ENCODE results near the gene PLEKHM2. TPM values are rescaled to one million over a fixed set of nuclear protein-coding genes. Genes with fewer than 3 reads are reported as not detected.

PLEKHM2 gene
- total RNA-seq, 1 experiment from 2014 or later = 45.9 TPM

GRCh38 chr1:15733218-15733725 is 49.2 kb downstream of the PLEKHM2 start:
- Mint-ChIP-seq H3K9me3 (no peaks in the 10 kb centered on the region), H3K27ac (peak overlapping the region in 1 of 3 experiments; percentile 40; a peak in 1 of 7 replicates), H3K4me3 (no peak overlapping the region), H3K27me3 (ENCODE audit: low read depth) (no peaks in the 10 kb centered on the region), H3K4me1 (peaks cover 5 to 7% of the 10 kb centered on the region in 2 experiments), H3K36me3 (ENCODE audit: insufficient read depth in 1 of 3, low read depth in 3 of 3) (peaks cover 9 to 30% (median 24%) of the 10 kb centered on the region in 3 experiments; a peak in 5 of 7 replicates)
- Histone ChIP-seq H2BK120ac (ENCODE audit: low read depth, low read length, poor library complexity, severe bottlenecking) (no peak overlapping the region), H3K4me1 (ENCODE audit: insufficient read depth, low read length) (no peaks in the 10 kb centered on the region), H2AFZ (ENCODE audit: low read length) (no peak overlapping the region), H3K18ac (ENCODE audit: insufficient read length, low read depth, low read length) (no peak overlapping the region), H3K23ac (ENCODE audit: insufficient read length, low read depth, low read length) (no peak overlapping the region), H3T11ph (ENCODE audit: low read length) (no peak overlapping the region), H2BK20ac (ENCODE audit: low read depth, low read length, poor library complexity, severe bottlenecking) (no peak overlapping the region), H2BK15ac (ENCODE audit: low read depth, low read length) (no peak overlapping the region), H3K14ac (ENCODE audit: insufficient read depth, low read length) (no peak overlapping the region), H3K4ac (ENCODE audit: low read depth, low read length) (no peak overlapping the region), H3K9ac (ENCODE audit: extremely low read depth, insufficient read length, low read length) (no peak overlapping the region), H2BK5ac (ENCODE audit: insufficient read length, low read length) (no peak overlapping the region), H3K79me2 (ENCODE audit: insufficient read depth, low read length) (no peaks in the 10 kb centered on the region), H3K9me3 (ENCODE audit: control insufficient read depth, low read depth, low read length) (no peaks in the 10 kb centered on the region), H4K8ac (replicated peaks; ENCODE audit: insufficient read length, low read depth, low read length) (no peak overlapping the region), H3K56ac (ENCODE audit: insufficient read length, low read depth, low read length) (no peak overlapping the region), H3K79me1 (ENCODE audit: insufficient read depth, low read depth, low read length, poor library complexity, severe bottlenecking) (no peaks in the 10 kb centered on the region), H3K27ac (ENCODE audit: insufficient read length, low read depth, low read length) (no peak overlapping the region), H2BK12ac (ENCODE audit: insufficient read length, low read depth, low read length) (no peak overlapping the region), H4K20me1 (ENCODE audit: control insufficient read depth, insufficient read depth, insufficient read length) (no peaks in the 10 kb centered on the region), H4K5ac (ENCODE audit: insufficient read length, low read depth, low read length) (no peak overlapping the region), H2AK5ac (ENCODE audit: insufficient read length, low read length) (no peak overlapping the region), H3K4me2 (ENCODE audit: insufficient read depth, insufficient read length, low read length) (no peak overlapping the region), H3K23me2 (ENCODE audit: insufficient read length, low read depth, low read length, poor library complexity, severe bottlenecking) (no peaks in the 10 kb centered on the region), H3K27me3 (ENCODE audit: insufficient read depth, low read length) (no peaks in the 10 kb centered on the region), H4K91ac (ENCODE audit: insufficient read length, low read depth, low read length) (no peak overlapping the region)
- WGBS (ENCODE audit: extremely low coverage, insufficient read length, low lambda C conversion rate) = no CpG with 5 or more reads among the region's 11 CpGs
- no peak for DNase-seq
- TF ChIP-seq CTCF (conservative IDR thresholded peaks at IDR 0.05) = no peak
